HepG2 (cell line): ENCODE measurements around the gene CAMTA1. TPM values are rescaled to one million over a fixed set of nuclear protein-coding genes. Genes with fewer than 3 reads are reported as not detected.

Experiments used
- ATAC-seq: fragments of 200-7000 bp; cut with Tn5 transposase; 3 replicates; pipeline ENCODE4 v1.9.1; 2020; ENCODE audit warnings: mild to moderate bottlenecking, moderate library complexity
- BruUV-seq: library from RNA; stranded (reverse); fragments of 400-500 nt; replicated peaks from 2 replicates; lab custom pipeline; 2021; lab: Mats Ljungman, UMichigan
- CTCF ChIA-PET: fragments of 300-600 bp; formaldehyde crosslinking; extraction: SDS; loops from one replicate; lab custom pipeline; 2021; ENCODE audit warnings: low total read pairs, inconsistent platforms, low intra/inter-chr PET ratio; lab: Yijun Ruan, JAX
- POLR2A ChIA-PET: fragments of 350-600 bp; sonication (Branson Sonifier 250); formaldehyde crosslinking; loops from one replicate; lab custom pipeline; 2020; ENCODE audit warnings: antibody characterized with exemption, inconsistent platforms; lab: Yijun Ruan, JAX
- DNase-seq: peaks from one replicate; pipeline ENCODE4 v3.0.0-alpha.2; 2015; ENCODE audit warnings: low spot score
- FAIRE-seq: peaks from 3 replicates; lab custom pipeline; 2011; peaks lifted over from hg19 to GRCh38; lab: Jason Lieb, UNC
- H2AFZ ChIP-seq: one replicate; pipeline ENCODE4 v1.6.1; 2011; ENCODE audit warnings: low read length, inconsistent platforms
- H3K27ac ChIP-seq: fragments of 300-600 bp; 3 replicates; pipeline ENCODE4 v1.8.0; 2011; ENCODE audit warnings: mixed run types, mild to moderate bottlenecking, mixed read lengths, low read length, inconsistent platforms; ENCODE audit not compliant: insufficient read depth; ENCODE audit errors: extremely low read length
- H3K27me3 ChIP-seq, 2 experiments: fragments of 200-600 bp in 1 of 2; 2 replicates in 1 of 2; 3 replicates in 1 of 2; pipeline versions ENCODE4 v1.6.0 to v1.8.0; 2011; ENCODE audit warnings: low read length in 2 of 2, mild to moderate bottlenecking in 2 of 2, moderate library complexity in 2 of 2, inconsistent platforms in 1 of 2; ENCODE audit not compliant: insufficient read depth in 2 of 2, control insufficient read depth in 1 of 2
- H3K36me3 ChIP-seq, 2 experiments: fragments of 200-600 bp in 1 of 2; replicated peaks in 1 of 2; 2 replicates in 1 of 2; 3 replicates in 1 of 2; pipeline versions ENCODE4 v1.5.1 to v1.8.0; 2011; ENCODE audit warnings: low read length in 2 of 2, inconsistent platforms in 1 of 2; ENCODE audit not compliant: insufficient read depth in 2 of 2, control insufficient read depth in 1 of 2
- H3K4me1 ChIP-seq: 2 replicates; pipeline ENCODE4 v1.5.1; 2012; ENCODE audit warnings: low read length, inconsistent platforms; ENCODE audit not compliant: insufficient read depth
- H3K4me2 ChIP-seq: 2 replicates; pipeline ENCODE4 v1.6.0; 2011; ENCODE audit warnings: low read depth, low read length, inconsistent platforms
- H3K4me3 ChIP-seq, 3 experiments: fragments of 200-600 bp in 1 of 3; sonication (generic), shearing (Covaris generic) in 1 of 3; replicated peaks in 1 of 3; 2 replicates each; pipeline ENCODE4 v1.5.1; 2011 to 2016; ENCODE audit warnings: low read length in 3 of 3, inconsistent platforms in 2 of 3, low read depth in 2 of 3, mild to moderate bottlenecking in 2 of 3, control low read depth in 1 of 3, mixed read lengths in 1 of 3; ENCODE audit not compliant: insufficient read depth in 1 of 3
- H3K79me2 ChIP-seq: one replicate; pipeline ENCODE4 v1.6.1; 2011; ENCODE audit warnings: low read length, inconsistent platforms; ENCODE audit not compliant: insufficient read depth
- H3K9ac ChIP-seq: 2 replicates; pipeline ENCODE4 v1.6.0; 2011; ENCODE audit warnings: mild to moderate bottlenecking, low read depth, low read length, inconsistent platforms; ENCODE audit not compliant: insufficient read depth
- H3K9me3 ChIP-seq: 2 replicates; pipeline ENCODE4 v1.5.1; 2012; ENCODE audit warnings: mild to moderate bottlenecking, low read length
- H4K20me1 ChIP-seq: 2 replicates; pipeline ENCODE4 v1.6.0; 2011; ENCODE audit warnings: inconsistent platforms, mild to moderate bottlenecking, low read length, moderate library complexity; ENCODE audit not compliant: insufficient read depth
- ELF1 ChIP-seq: sonication (generic); formaldehyde crosslinking; IDR thresholded peaks from 2 replicates; pipeline ENCODE4 v1.4.0; 2020; ENCODE audit warnings: missing genetic modification reagents
- FOXC1 ChIP-seq: sonication (generic); formaldehyde crosslinking; IDR thresholded peaks from 2 replicates; pipeline ENCODE4 v1.8.0; 2022; ENCODE audit warnings: mild to moderate bottlenecking, missing genetic modification reagents, borderline replicate concordance
- HES4 ChIP-seq: sonication (generic); formaldehyde crosslinking; IDR thresholded peaks from 2 replicates; pipeline ENCODE4 v1.9.0; 2021; ENCODE audit warnings: mild to moderate bottlenecking, missing genetic modification reagents, borderline replicate concordance
- HNRNPK ChIP-seq: fragments of 200-400 bp; formaldehyde crosslinking; IDR thresholded peaks from 2 replicates; pipeline ENCODE4 v1.6.1; 2018; ENCODE audit warnings: low read length, low read depth, moderate library complexity, mild to moderate bottlenecking; ENCODE audit not compliant: poor library complexity, severe bottlenecking
- HOXA3 ChIP-seq: sonication (generic); formaldehyde crosslinking; IDR thresholded peaks from 2 replicates; pipeline ENCODE4 v1.5.0; 2020; ENCODE audit warnings: missing genetic modification reagents
- NCOA2 ChIP-seq: sonication (generic); formaldehyde crosslinking; IDR thresholded peaks from 2 replicates; pipeline ENCODE4 v1.8.0; 2022; ENCODE audit warnings: inconsistent platforms
- NR2F1 ChIP-seq, 2 experiments: fragments of 450-650 bp in 1 of 2; formaldehyde crosslinking in 1 of 2; IDR thresholded peaks; 2 replicates each; pipeline versions ENCODE4 v1.5.0 to v1.6.1; 2016 to 2020; ENCODE audit warnings: mild to moderate bottlenecking in 1 of 2, missing compliant biosample characterization in 1 of 2, missing genetic modification reagents in 1 of 2, moderate library complexity in 1 of 2
- NR2F6 ChIP-seq, 2 experiments: IDR thresholded peaks; 2 replicates each; pipeline ENCODE4 v1.6.1; 2016; ENCODE audit warnings: antibody characterized with exemption in 1 of 2, mild to moderate bottlenecking in 1 of 2
- PRPF4 ChIP-seq: fragments of 200-400 bp; formaldehyde crosslinking; IDR thresholded peaks from 2 replicates; pipeline ENCODE4 v1.6.1; 2016; ENCODE audit warnings: low read length, low read depth; ENCODE audit not compliant: poor library complexity, severe bottlenecking
- REPIN1 ChIP-seq: sonication (generic); formaldehyde crosslinking; IDR thresholded peaks from 2 replicates; pipeline ENCODE4 v1.8.0; 2022; ENCODE audit warnings: missing genetic modification reagents, low read depth, mild to moderate bottlenecking, borderline replicate concordance
- SAFB2 ChIP-seq: sonication (generic); formaldehyde crosslinking; IDR thresholded peaks from 2 replicates; pipeline ENCODE4 v1.5.1; 2020; ENCODE audit warnings: missing genetic modification reagents, low read depth, mild to moderate bottlenecking, borderline replicate concordance
- SOX6 ChIP-seq, 2 experiments: fragments of 450-650 bp in 1 of 2; sonication (generic) in 1 of 2; formaldehyde crosslinking in 1 of 2; IDR thresholded peaks; 2 replicates each; pipeline versions ENCODE4 v1.4.0 to v1.6.1; 2017 to 2020; ENCODE audit warnings: antibody characterized with exemption in 1 of 2, mild to moderate bottlenecking in 1 of 2, missing genetic modification reagents in 1 of 2
- SRY ChIP-seq: sonication (generic); formaldehyde crosslinking; IDR thresholded peaks from 2 replicates; pipeline ENCODE4 v1.8.0; 2022; ENCODE audit warnings: mild to moderate bottlenecking, missing genetic modification reagents
- TAF1 ChIP-seq: sonication (generic); formaldehyde crosslinking; IDR thresholded peaks from 2 replicates; pipeline ENCODE4 v1.4.0; 2020; ENCODE audit warnings: missing genetic modification reagents
- TEAD3 ChIP-seq: optimal IDR thresholded peaks from 2 replicates; pipeline ENCODE3; 2016; ENCODE audit warnings: borderline replicate concordance
- ZNF567 ChIP-seq: sonication (generic); formaldehyde crosslinking; IDR thresholded peaks from 2 replicates; pipeline ENCODE4 v1.8.1; 2023; ENCODE audit warnings: mild to moderate bottlenecking, missing genetic modification reagents, borderline replicate concordance
- ZNF614 ChIP-seq: IDR thresholded peaks from 2 replicates; pipeline ENCODE4 v1.6.1; 2018; ENCODE audit warnings: missing biosample characterization, missing genetic modification reagents, inconsistent platforms, borderline replicate concordance
- ZNF674 ChIP-seq: sonication (generic); formaldehyde crosslinking; IDR thresholded peaks from 2 replicates; pipeline ENCODE4 v1.5.0; 2020; ENCODE audit warnings: low read depth, mild to moderate bottlenecking, missing genetic modification reagents
- WGBS: methylation state at CpG from one replicate; pipeline ENCODE4 v1.1.6; 2017; ENCODE audit warnings: low lambda C conversion rate; 5-methylcytosine and 5-hydroxymethylcytosine counted together
- in situ Hi-C: cut with HindIII; loops from 2 replicates; pipeline ENCODE4 v1.10.0; 2017; ENCODE audit warnings: low pct_unique_long_range_greater_than_20kb; ENCODE audit not compliant: extremely low pct_ligation_motif_present
- intact Hi-C: fragments of 100-400 bp; cut with micrococcal nuclease; formaldehyde crosslinking; loops from one replicate; pipeline ENCODE4 v1.10.0; 2022; ENCODE audit not compliant: unreplicated experiment
- polyA plus RNA-seq, 8 experiments: library from polyadenylated mRNA; depleted of rRNA in 3 of 8; stranded (reverse) in 7 of 8; unstranded in 1 of 8; fragments of >200 nt; fragmentation: Illumina TruSeq in 4 of 8; extraction: Trizol in 4 of 8; gene quantifications; 2 replicates each; pipeline versions ENCODE4 v1.2.1 to v1.2.3, GENCODE V29; 2011 to 2016; ENCODE audit warnings: low read depth in 4 of 8, missing spikeins in 1 of 8, mixed read lengths in 1 of 8; ENCODE audit not compliant: insufficient read depth in 1 of 8
- total RNA-seq, 5 experiments: library from RNA; depleted of rRNA; stranded (reverse); fragments of >200 nt; fragmentation: Illumina TruSeq; extraction: Trizol; gene quantifications; 2 replicates each; pipeline ENCODE4 v1.2.3, GENCODE V29; 2016; ENCODE audit warnings: low read depth in 1 of 5
- TF ChIP-seq, protein P1 (sequence below): IDR thresholded peaks from 2 replicates; pipeline ENCODE4 v1.6.1; 2016; ENCODE audit warnings: missing compliant biosample characterization, missing genetic modification reagents, borderline replicate concordance
- TF ChIP-seq, protein P2 (sequence below): sonication (generic); formaldehyde crosslinking; conservative IDR thresholded peaks from 2 replicates; pipeline ENCODE4 v1.8.0; 2022; ENCODE audit warnings: low read depth, missing genetic modification reagents
- TF ChIP-seq, protein P3 (sequence below): sonication (generic); IDR thresholded peaks from 2 replicates; pipeline ENCODE4 v1.6.1; 2016; ENCODE audit warnings: low read depth, borderline replicate concordance

CAMTA1 gene
- total and polyA plus RNA-seq, 2 of the 13 experiments (the other 11 are each of a cell fraction or from before 2014, with no cell fraction given) = 25.0 to 36.4 TPM

DNA sequence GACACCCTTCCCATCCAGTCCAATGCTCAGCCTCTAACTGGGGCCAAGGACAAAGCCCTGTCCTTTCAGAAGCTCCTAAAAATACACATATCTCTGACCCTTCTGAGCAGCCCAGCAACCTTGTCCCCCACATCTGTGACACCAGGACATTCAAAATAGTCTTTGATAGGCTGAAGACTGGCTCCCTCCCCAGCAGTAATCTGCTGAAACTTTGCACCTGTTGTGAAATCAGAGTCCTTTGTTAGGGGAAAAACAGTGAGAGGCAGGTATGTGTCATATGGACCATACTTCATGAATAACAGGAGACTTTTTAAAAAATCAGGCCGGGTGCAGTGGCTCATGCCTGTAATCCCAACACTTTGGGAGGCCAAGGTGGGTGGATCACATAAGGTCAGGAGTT lies 903.4 kb downstream of the CAMTA1 start:
- H4K20me1 ChIP-seq = no peaks in the 10 kb centered on the region
- in situ Hi-C loops = no loop called here
- peaks cover 0 to 30% of the 10 kb centered on the region in 2 experiments; a peak in 4 of 5 replicates for H3K27me3 ChIP-seq
- intact Hi-C loops = loop anchor here (1.0 kb wide), 1 partner anchor 8 kb away; no protein-coding TSS in a partner anchor
- H3K4me3 ChIP-seq = no peak overlapping the region
- peak overlapping the region; percentile 43 for H3K4me2 ChIP-seq
- ChIA-PET POLR2A (interaction anchor here (3.4 kb wide), 1 partner anchor 9 kb away, joined by 22 read pairs; no protein-coding TSS in a partner anchor), CTCF (no interaction called here)
- peak overlapping the region; percentile 10 for H3K27ac ChIP-seq
- H3K9me3 ChIP-seq = peaks cover 14% of the 10 kb centered on the region
- 10% methylated on average over 1 of the region's 1 CpG for WGBS
- peak; percentile 67 for ATAC-seq
- peak; percentile 79 for FAIRE-seq
- H3K36me3 ChIP-seq = no peaks in the 10 kb centered on the region
- H3K4me1 ChIP-seq = peaks cover 68% of the 10 kb centered on the region
- H2AFZ ChIP-seq = no peak overlapping the region
- no peak overlapping the region for H3K9ac ChIP-seq
- no peaks in the 10 kb centered on the region for H3K79me2 ChIP-seq
- peak; percentile 84 for DNase-seq
- no TSS peak for BruUV-seq
- TF ChIP-seq ZNF614 (no peak), TAF1 (CRISPR knock-in tag) (no peak), SOX6 (IDR thresholded peaks at IDR 0.05) (no peak), SOX6 (CRISPR knock-in tag; IDR thresholded peaks at IDR 0.05) (peak; percentile 97), ELF1 (CRISPR knock-in tag) (0 out of 2 replicates have a peak, but pooled peaks have one; percentile 14), ZNF567 (CRISPR knock-in tag) (no peak), NCOA2 (peak; percentile 46; the same call in 1 of the 2 replicates), REPIN1 (CRISPR knock-in tag) (no peak; the same call in 1 of the 2 replicates), SRY (CRISPR knock-in tag) (no peak), HOXA3 (CRISPR knock-in tag) (no peak), HES4 (CRISPR knock-in tag) (no peak), ZNF674 (no peak), NR2F6 (IDR thresholded peaks at IDR 0.05) (peak; percentile 71), NR2F6 (CRISPR knock-in tag; IDR thresholded peaks at IDR 0.05) (peak; percentile 67), SAFB2 (CRISPR knock-in tag) (no peak), HNRNPK (no peak), TEAD3 (CRISPR knock-in tag) (peak; percentile 79), NR2F1 (CRISPR knock-in tag; IDR thresholded peaks at IDR 0.05) (peak in 1 of 2 experiments; percentile 26; a peak in 1 of 4 replicates), PRPF4 (no peak), FOXC1 (CRISPR knock-in tag) (no peak)
- TF ChIP-seq, protein P1, sequence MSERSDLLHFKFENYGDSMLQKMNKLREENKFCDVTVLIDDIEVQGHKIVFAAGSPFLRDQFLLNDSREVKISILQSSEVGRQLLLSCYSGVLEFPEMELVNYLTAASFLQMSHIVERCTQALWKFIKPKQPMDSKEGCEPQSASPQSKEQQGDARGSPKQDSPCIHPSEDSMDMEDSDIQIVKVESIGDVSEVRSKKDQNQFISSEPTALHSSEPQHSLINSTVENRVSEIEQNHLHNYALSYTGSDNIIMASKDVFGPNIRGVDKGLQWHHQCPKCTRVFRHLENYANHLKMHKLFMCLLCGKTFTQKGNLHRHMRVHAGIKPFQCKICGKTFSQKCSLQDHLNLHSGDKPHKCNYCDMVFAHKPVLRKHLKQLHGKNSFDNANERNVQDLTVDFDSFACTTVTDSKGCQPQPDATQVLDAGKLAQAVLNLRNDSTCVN = no peak
- TF ChIP-seq, protein P2, sequence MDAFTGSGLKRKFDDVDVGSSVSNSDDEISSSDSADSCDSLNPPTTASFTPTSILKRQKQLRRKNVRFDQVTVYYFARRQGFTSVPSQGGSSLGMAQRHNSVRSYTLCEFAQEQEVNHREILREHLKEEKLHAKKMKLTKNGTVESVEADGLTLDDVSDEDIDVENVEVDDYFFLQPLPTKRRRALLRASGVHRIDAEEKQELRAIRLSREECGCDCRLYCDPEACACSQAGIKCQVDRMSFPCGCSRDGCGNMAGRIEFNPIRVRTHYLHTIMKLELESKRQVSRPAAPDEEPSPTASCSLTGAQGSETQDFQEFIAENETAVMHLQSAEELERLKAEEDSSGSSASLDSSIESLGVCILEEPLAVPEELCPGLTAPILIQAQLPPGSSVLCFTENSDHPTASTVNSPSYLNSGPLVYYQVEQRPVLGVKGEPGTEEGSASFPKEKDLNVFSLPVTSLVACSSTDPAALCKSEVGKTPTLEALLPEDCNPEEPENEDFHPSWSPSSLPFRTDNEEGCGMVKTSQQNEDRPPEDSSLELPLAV (CRISPR knock-in tag) = no peak
- TF ChIP-seq, protein P3, sequence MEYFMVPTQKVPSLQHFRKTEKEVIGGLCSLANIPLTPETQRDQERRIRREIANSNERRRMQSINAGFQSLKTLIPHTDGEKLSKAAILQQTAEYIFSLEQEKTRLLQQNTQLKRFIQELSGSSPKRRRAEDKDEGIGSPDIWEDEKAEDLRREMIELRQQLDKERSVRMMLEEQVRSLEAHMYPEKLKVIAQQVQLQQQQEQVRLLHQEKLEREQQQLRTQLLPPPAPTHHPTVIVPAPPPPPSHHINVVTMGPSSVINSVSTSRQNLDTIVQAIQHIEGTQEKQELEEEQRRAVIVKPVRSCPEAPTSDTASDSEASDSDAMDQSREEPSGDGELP = peak; percentile 63; the same call in 1 of the 2 replicates
